Thyroid gland (tissue), 4 donors: ENCODE measurements around the gene ZBTB42.

Experiments
- POLR2A ChIP-seq, 2 donors: fragments of 450-650 bp; IDR thresholded peaks; one replicate each; pipeline ENCODE4 v1.6.1; 2017; ENCODE audit warnings: antibody characterized with exemption in 2 of 2, mild to moderate bottlenecking in 2 of 2, moderate library complexity in 1 of 2
- TF ChIP-seq, protein P1 (sequence below), 6 experiments: fragments of 200-600 bp in 3 of 6; fragments of 450-650 bp in 3 of 6; sonication (generic) in 3 of 6; IDR thresholded peaks; one replicate each; pipeline ENCODE4 v1.5.1; 2016 to 2019; ENCODE audit warnings: antibody characterized with exemption in 6 of 6, mild to moderate bottlenecking in 2 of 6, inconsistent platforms in 1 of 6, moderate library complexity in 1 of 6

DNA sequence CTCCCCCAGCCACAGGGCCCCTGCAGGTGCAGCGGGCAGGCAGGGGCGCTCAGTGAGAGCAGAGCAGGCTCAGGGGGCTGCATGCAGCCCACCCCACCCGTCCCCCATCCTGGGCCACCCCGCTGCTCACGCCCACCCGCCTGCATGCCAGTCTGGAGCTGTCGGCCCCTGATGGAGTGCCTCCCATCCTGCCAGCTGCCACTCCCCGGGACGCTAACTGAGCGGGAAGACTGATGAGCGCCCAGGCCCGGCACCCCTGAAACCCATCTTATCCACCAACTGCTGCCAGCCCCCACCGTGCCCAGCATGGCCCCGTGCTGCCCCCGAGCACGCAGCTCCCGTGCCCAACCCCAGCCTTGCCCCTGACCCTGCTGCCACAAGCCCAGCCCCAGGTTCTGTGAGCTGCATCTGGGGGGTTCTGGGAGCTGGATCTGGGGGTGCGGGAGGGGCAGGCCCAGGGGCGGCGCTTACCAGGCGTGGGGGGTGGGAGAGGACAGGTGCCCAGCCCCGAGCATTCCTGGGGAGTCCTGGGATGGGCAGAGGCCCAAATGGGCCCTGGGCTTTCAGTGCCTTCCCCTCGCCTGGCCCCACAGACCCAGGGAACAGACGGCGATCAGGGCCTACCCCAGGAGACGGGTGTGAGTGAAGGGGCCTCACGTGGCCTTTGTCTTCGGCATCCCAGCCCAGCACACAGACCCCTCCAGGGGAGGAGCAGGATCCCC, 18.7 kb upstream of the ZBTB42 start:
- TF ChIP-seq, protein P1, sequence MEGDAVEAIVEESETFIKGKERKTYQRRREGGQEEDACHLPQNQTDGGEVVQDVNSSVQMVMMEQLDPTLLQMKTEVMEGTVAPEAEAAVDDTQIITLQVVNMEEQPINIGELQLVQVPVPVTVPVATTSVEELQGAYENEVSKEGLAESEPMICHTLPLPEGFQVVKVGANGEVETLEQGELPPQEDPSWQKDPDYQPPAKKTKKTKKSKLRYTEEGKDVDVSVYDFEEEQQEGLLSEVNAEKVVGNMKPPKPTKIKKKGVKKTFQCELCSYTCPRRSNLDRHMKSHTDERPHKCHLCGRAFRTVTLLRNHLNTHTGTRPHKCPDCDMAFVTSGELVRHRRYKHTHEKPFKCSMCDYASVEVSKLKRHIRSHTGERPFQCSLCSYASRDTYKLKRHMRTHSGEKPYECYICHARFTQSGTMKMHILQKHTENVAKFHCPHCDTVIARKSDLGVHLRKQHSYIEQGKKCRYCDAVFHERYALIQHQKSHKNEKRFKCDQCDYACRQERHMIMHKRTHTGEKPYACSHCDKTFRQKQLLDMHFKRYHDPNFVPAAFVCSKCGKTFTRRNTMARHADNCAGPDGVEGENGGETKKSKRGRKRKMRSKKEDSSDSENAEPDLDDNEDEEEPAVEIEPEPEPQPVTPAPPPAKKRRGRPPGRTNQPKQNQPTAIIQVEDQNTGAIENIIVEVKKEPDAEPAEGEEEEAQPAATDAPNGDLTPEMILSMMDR (IDR thresholded peaks at IDR 0.05), result no peak
- no peak for TF ChIP-seq POLR2A (IDR thresholded peaks at IDR 0.05)
